ENCODE measurements around the gene SLC25A2.
"Not testable (repeated sequence)": the region's sequence is repeated elsewhere in the genome, so short reads cannot be mapped to it uniquely, and the experiment has no call there.

Gene SLC25A2

GRCh38 chr5:141303756-141304155 is at the start of gene SLC25A2:
Gene SLC25A2, minus strand, starts transcription at chr5:141304049. Its CDS starts 184 bp downstream, at chr5:141303865.
- no peak for DNase-seq

GRCh38 chr5:141351591-141351990 is 47.7 kb upstream of the SLC25A2 start:
- no peak for DNase-seq

GRCh38 chr5:141349917-141350619 is 46.2 kb upstream of the SLC25A2 start, which contains the start of gene PCDHGB1:
Gene PCDHGB1, plus strand, starts transcription at chr5:141350099. Its CDS starts 162 bp downstream, at chr5:141350261.
- DNase-seq = peak; percentile 13

GRCh38 chr5:141346017-141346416 is 42.2 kb upstream of the SLC25A2 start:
- DNase-seq = not testable (repeated sequence)

GRCh38 chr5:141345327-141345726 is 41.5 kb upstream of the SLC25A2 start:
- no peak for DNase-seq

GRCh38 chr5:141343953-141344463 is 40.2 kb upstream of the SLC25A2 start:
- no peak for DNase-seq

- no peak for DNase-seq
These were observed 39.5 kb upstream of the SLC25A2 start, which contains the start of gene PCDHGA3 for GRCh38 chr5:141343242-141343952. Gene PCDHGA3, plus strand, starts transcription at chr5:141343829. Its CDS starts 205 bp downstream, at chr5:141344034.

- no peak for DNase-seq
These were observed 38.9 kb upstream of the SLC25A2 start for GRCh38 chr5:141342773-141343172.

- DNase-seq = not testable (repeated sequence)
These were observed 37.0 kb upstream of the SLC25A2 start for GRCh38 chr5:141340781-141341354.

GRCh38 chr5:141338538-141339306 is 34.9 kb upstream of the SLC25A2 start, which contains the start of gene PCDHGA2:
Gene PCDHGA2, plus strand, starts transcription at chr5:141338760.
- no peak for DNase-seq

GRCh38 chr5:141332571-141332970 is 28.7 kb upstream of the SLC25A2 start:
- DNase-seq = not testable (repeated sequence)

- peak; percentile 2 for DNase-seq
These were observed 26.6 kb upstream of the SLC25A2 start, which contains the start of gene PCDHGA1 for GRCh38 chr5:141330299-141331080. Gene PCDHGA1, plus strand, starts transcription at chr5:141330514.

GRCh38 chr5:141328231-141328630 is 24.4 kb upstream of the SLC25A2 start:
- no peak for DNase-seq

GRCh38 chr5:141326088-141326854 is 22.4 kb upstream of the SLC25A2 start:
- peak; percentile 23 for DNase-seq

GRCh38 chr5:141322261-141322660 is 18.4 kb upstream of the SLC25A2 start:
- DNase-seq = no peak

- peak; percentile 67 for DNase-seq
These were observed 16.6 kb upstream of the SLC25A2 start, which contains the start of gene TAF7 for GRCh38 chr5:141320225-141321169. Gene TAF7, minus strand, starts transcription at chr5:141320784. Its CDS starts 740 bp downstream, at chr5:141320044.

GRCh38 chr5:141319699-141320098 is 15.8 kb upstream of the SLC25A2 start:
- no peak for DNase-seq

- DNase-seq = no peak
These were observed 15.4 kb upstream of the SLC25A2 start for GRCh38 chr5:141319202-141319601.

GRCh38 chr5:141316963-141317362 is 13.1 kb upstream of the SLC25A2 start:
- not testable (repeated sequence) for DNase-seq
